Tibial nerve (tissue), 4 donors: ENCODE data around the gene FAM219B. TPM values are rescaled to one million over a fixed set of nuclear protein-coding genes. Genes with fewer than 3 reads are reported as not detected.
"Not testable (repeated sequence)": the region's sequence is repeated elsewhere in the genome, so short reads cannot be mapped to it uniquely, and the experiment has no call there.

ENCODE experiments used
- DNase-seq, 2 donors: peaks; one replicate each; pipeline ENCODE4 v3.0.0-alpha.2; 2019; ENCODE audit warnings: low spot score in 2 of 2
- H3K27ac ChIP-seq, 4 donors: fragments of 200-600 bp; sonication (generic) in 3 of 4; one replicate each; pipeline ENCODE4 v1.5.1; 2017 to 2019; ENCODE audit warnings: mild to moderate bottlenecking in 1 of 4
- H3K27me3 ChIP-seq, 2 donors: fragments of 200-600 bp; sonication (generic) in 1 of 2; one replicate each; pipeline versions ENCODE4 v1.5.1 to v1.6.0; 2017 to 2019
- H3K36me3 ChIP-seq, 3 donors: fragments of 200-600 bp; sonication (generic); one replicate each; pipeline ENCODE4 v1.5.1; 2018 to 2019
- H3K4me1 ChIP-seq, 4 donors: fragments of 200-600 bp; sonication (generic) in 3 of 4; one replicate each; pipeline ENCODE4 v1.5.1; 2017 to 2019
- H3K4me3 ChIP-seq, 4 donors: fragments of 200-600 bp; sonication (generic) in 3 of 4; one replicate each; pipeline ENCODE4 v1.5.1; 2017 to 2019; ENCODE audit warnings: mild to moderate bottlenecking in 1 of 4, moderate library complexity in 1 of 4
- H3K9me3 ChIP-seq, 4 donors: fragments of 200-600 bp; sonication (generic) in 3 of 4; one replicate each; pipeline ENCODE4 v1.5.1; 2017 to 2019
- EP300 ChIP-seq, 2 donors: sonication (generic); formaldehyde crosslinking; IDR thresholded peaks; one replicate each; pipeline ENCODE4 v1.6.1; 2017; ENCODE audit warnings: antibody characterized with exemption in 2 of 2, mild to moderate bottlenecking in 1 of 2
- POLR2A ChIP-seq, 2 donors: fragments of 450-650 bp; IDR thresholded peaks; one replicate each; pipeline ENCODE4 v1.6.1; 2017; ENCODE audit warnings: antibody characterized with exemption in 2 of 2, mild to moderate bottlenecking in 2 of 2, moderate library complexity in 2 of 2
- WGBS, 2 donors: methylation state at CpG; one replicate each; pipeline ENCODE4 v1.1.5; 2018; 5-methylcytosine and 5-hydroxymethylcytosine counted together
- total RNA-seq, 4 donors: library from RNA; depleted of rRNA; stranded (reverse); fragments of >200 nt; gene quantifications; one replicate each; pipeline ENCODE4 v1.1.0, GENCODE V29; 2016
- TF ChIP-seq, protein P1 (sequence below), 5 experiments: fragments of 200-600 bp in 3 of 5; fragments of 450-650 bp in 2 of 5; sonication (generic) in 3 of 5; IDR thresholded peaks; one replicate each; pipeline ENCODE4 v1.5.1; 2016 to 2019; ENCODE audit warnings: antibody characterized with exemption in 5 of 5, mild to moderate bottlenecking in 3 of 5, moderate library complexity in 2 of 5

The FAM219B gene
- total RNA-seq, 4 donors from 2014 or later = 59.4 to 84.6 (median 80.7) TPM

DNA sequence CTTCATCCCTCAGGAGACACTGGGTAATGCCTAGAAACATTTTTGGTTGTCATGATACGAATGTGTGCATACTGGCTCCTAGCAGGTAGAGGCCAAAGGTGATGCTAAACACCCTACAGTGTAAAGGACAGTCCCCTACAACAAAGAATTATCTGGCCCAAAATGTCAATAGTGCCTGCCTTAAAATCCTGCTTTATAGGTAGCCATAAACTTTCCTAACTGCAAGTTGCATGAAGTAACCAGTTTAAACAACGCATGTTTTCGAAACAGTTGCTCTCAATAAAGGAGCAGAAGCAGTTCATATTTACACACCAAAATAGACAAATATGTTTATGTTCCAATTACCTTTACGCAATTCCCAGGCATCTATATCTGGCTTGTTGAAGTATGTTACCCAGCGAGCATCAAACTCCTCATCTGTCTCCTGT lies 22.1 kb upstream of the FAM219B start:
- Histone ChIP-seq H3K36me3 (peaks cover 0 to 70% (median 2%) of the 10 kb centered on the region in 3 donors), H3K9me3 (no peaks in the 10 kb centered on the region), H3K27me3 (no peaks in the 10 kb centered on the region), H3K4me1 (peaks cover 0 to 2% (median 0%) of the 10 kb centered on the region in 4 donors), H3K27ac (no peak overlapping the region), H3K4me3 (no peak overlapping the region)
- 94 to 97% methylated on average over 5 of the region's 5 CpGs for WGBS, 2 donors
- DNase-seq = no peak
- TF ChIP-seq, protein P1, sequence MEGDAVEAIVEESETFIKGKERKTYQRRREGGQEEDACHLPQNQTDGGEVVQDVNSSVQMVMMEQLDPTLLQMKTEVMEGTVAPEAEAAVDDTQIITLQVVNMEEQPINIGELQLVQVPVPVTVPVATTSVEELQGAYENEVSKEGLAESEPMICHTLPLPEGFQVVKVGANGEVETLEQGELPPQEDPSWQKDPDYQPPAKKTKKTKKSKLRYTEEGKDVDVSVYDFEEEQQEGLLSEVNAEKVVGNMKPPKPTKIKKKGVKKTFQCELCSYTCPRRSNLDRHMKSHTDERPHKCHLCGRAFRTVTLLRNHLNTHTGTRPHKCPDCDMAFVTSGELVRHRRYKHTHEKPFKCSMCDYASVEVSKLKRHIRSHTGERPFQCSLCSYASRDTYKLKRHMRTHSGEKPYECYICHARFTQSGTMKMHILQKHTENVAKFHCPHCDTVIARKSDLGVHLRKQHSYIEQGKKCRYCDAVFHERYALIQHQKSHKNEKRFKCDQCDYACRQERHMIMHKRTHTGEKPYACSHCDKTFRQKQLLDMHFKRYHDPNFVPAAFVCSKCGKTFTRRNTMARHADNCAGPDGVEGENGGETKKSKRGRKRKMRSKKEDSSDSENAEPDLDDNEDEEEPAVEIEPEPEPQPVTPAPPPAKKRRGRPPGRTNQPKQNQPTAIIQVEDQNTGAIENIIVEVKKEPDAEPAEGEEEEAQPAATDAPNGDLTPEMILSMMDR (IDR thresholded peaks at IDR 0.05) = no peak
- TF ChIP-seq POLR2A (IDR thresholded peaks at IDR 0.05) (no peak), EP300 (IDR thresholded peaks at IDR 0.05) (no peak)

DNA sequence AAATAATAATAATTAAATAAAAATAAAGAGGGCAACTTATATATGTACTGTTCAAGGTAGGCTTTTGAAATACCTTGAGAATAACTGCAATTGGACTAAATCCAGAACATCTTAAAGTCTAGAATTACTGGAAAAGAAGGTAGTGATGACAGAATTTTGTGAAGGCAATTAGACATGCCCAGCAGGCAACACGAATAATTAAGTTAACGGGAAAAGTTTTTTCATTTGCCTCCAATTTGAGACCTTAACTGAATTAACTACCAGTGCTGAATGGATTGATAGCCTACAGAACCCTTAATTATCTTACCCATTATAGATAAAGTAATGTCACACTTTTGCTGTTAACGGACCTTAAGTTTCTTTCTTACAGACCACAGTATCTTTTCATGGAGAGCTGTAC lies 17.9 kb upstream of the FAM219B start:
- TF ChIP-seq EP300 (IDR thresholded peaks at IDR 0.05) = no peak
- TF ChIP-seq, protein P1 (IDR thresholded peaks at IDR 0.05) = no peak
- no peak for TF ChIP-seq POLR2A (IDR thresholded peaks at IDR 0.05)
- H3K36me3 ChIP-seq = peaks cover 2 to 100% (median 17%) of the 10 kb centered on the region in 3 donors
- no peaks in the 10 kb centered on the region for H3K27me3 ChIP-seq
- H3K4me1 ChIP-seq = no peaks in the 10 kb centered on the region
- no peak overlapping the region for H3K4me3 ChIP-seq
- H3K9me3 ChIP-seq = no peaks in the 10 kb centered on the region
- DNase-seq = no peak
- no peak overlapping the region for H3K27ac ChIP-seq
- WGBS, 2 donors = 93 to 97% methylated on average over 3 of the region's 3 CpGs

DNA sequence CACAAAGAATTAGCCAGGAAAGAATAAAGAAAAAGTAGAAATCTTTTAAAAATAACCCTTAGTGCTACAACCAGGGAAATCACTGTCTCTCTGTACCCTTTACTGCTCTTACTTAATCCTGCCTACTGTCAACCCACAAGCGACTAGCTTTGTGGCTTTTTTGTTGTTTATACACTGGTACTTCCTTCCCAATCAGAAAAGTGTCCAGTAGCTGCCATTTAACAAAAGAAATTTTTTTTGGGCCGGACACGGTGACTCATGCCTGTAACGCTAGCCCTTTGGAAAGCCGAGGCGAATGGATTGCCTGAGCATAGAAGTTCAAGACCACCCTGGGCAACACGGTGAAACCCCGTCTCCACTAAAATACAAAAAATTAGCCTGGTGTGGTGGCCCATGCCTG lies 13.8 kb upstream of the FAM219B start:
- no peak for DNase-seq
- peaks cover 3 to 98% (median 22%) of the 10 kb centered on the region in 3 donors for H3K36me3 ChIP-seq
- H3K27ac ChIP-seq = no peak overlapping the region
- TF ChIP-seq POLR2A (IDR thresholded peaks at IDR 0.05) (no peak), EP300 (IDR thresholded peaks at IDR 0.05) (no peak)
- TF ChIP-seq, protein P1 (IDR thresholded peaks at IDR 0.05) = no peak
- H3K27me3 ChIP-seq = no peaks in the 10 kb centered on the region
- no peaks in the 10 kb centered on the region for H3K4me1 ChIP-seq
- no peak overlapping the region for H3K4me3 ChIP-seq
- H3K9me3 ChIP-seq = no peaks in the 10 kb centered on the region
- 74 to 92% methylated on average over 8 of the region's 8 CpGs for WGBS, 2 donors

DNA sequence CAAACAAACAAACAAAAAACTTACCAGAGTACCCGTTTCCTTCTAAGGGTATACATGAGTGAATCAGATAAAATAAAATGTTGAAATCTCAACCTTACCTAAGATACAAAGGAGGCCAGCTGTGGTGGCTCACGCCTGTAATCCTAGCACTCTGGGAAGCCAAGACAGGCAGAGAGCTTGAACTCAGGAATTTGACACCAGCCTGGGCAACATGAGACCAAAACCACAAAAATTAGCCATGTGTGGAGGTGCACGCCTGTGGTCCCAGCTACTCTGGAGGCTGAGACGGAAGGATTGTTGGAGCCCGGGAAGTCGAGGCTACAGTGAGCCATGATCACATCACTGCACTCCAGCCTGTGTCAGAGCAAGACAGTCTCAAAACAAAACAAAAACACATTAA lies 11.0 kb upstream of the FAM219B start:
- no peaks in the 10 kb centered on the region for H3K9me3 ChIP-seq
- H3K27ac ChIP-seq = no peak overlapping the region
- peaks cover 3 to 98% (median 19%) of the 10 kb centered on the region in 3 donors for H3K36me3 ChIP-seq
- H3K27me3 ChIP-seq = no peaks in the 10 kb centered on the region
- TF ChIP-seq, protein P1 (IDR thresholded peaks at IDR 0.05) = no peak
- no peak for TF ChIP-seq POLR2A (IDR thresholded peaks at IDR 0.05)
- TF ChIP-seq EP300 (IDR thresholded peaks at IDR 0.05) = no peak
- no peak overlapping the region for H3K4me3 ChIP-seq
- no peak for DNase-seq
- WGBS, 2 donors = 90 to 93% methylated on average over 6 of the region's 6 CpGs
- H3K4me1 ChIP-seq = no peaks in the 10 kb centered on the region

DNA sequence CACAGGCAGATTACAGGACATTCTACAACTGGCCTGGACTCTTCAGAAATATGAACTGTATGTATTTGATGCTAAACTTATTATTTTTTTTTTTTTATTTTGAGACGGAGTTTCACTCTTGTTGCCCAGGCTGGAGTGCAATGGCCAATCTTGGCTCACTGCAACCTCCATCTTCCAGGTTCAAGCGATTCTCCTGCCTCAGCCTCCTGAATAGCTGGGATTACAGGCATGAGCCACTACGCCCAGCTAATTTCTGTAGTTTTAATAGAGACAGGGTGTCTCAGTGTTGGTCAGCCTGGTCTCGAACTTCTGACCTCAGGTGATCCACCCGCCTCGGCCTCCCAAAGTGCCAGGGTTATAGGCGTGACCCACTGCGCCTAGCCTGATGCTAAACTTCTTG lies 7.1 kb upstream of the FAM219B start:
- DNase-seq, H3K27me3 ChIP-seq, H3K4me1 ChIP-seq, H3K4me3 ChIP-seq, H3K27ac ChIP-seq, H3K9me3 ChIP-seq: not testable (repeated sequence)
- WGBS, 2 donors = 88 to 90% methylated on average over 8 of the region's 8 CpGs
- peaks cover 3 to 71% (median 5%) of the 10 kb centered on the region in 3 donors for H3K36me3 ChIP-seq

DNA sequence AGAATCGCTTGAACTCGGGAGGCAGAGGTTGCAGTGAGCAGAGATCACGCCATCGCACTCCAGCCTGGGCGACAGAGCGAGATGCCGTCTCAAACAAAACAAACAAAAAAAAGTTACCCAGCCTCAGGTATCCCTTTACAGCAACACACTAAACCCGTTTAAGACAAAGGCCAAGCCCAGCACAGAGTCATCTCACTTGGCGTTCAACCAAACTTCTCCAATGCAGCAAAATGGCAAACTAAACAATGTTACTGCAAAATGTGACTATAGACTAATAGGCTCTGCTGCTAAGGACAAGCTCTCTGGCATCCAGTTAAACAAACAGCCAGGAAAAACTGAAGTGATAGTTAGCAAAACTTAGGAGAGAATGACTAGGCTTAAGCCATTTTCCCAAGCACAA lies 6.4 kb upstream of the FAM219B start:
- Histone ChIP-seq H3K27ac (no peak overlapping the region), H3K4me3 (no peak overlapping the region), H3K9me3 (no peaks in the 10 kb centered on the region), H3K27me3 (no peaks in the 10 kb centered on the region), H3K36me3 (peaks cover 3 to 64% (median 5%) of the 10 kb centered on the region in 3 donors), H3K4me1 (no peaks in the 10 kb centered on the region)
- TF ChIP-seq POLR2A (IDR thresholded peaks at IDR 0.05) (no peak), EP300 (IDR thresholded peaks at IDR 0.05) (no peak)
- TF ChIP-seq, protein P1 (IDR thresholded peaks at IDR 0.05) = no peak
- DNase-seq = no peak
- WGBS, 2 donors = 90 to 91% methylated on average over 9 of the region's 9 CpGs
